Lower lobe of right lung (tissue), 2 donors: ENCODE results near the gene TAAR6. TPM values are rescaled to one million over a fixed set of nuclear protein-coding genes. Genes with fewer than 3 reads are reported as not detected.
"Not testable (repeated sequence)": the region's sequence is repeated elsewhere in the genome, so short reads cannot be mapped to it uniquely, and the experiment has no call there.

Experiments used
- ATAC-seq, 2 donors: fragments of 200-7000 bp; cut with Tn5 transposase; one replicate each; pipeline ENCODE4 v1.9.1; 2020 to 2022; ENCODE audit warnings: mild to moderate bottlenecking in 2 of 2, moderate library complexity in 2 of 2
- DNase-seq: peaks from one replicate; pipeline ENCODE4 v3.0.0-alpha.2; 2020
- H3K27ac ChIP-seq: fragments of 200-600 bp; one replicate; pipeline ENCODE4 v1.8.0; 2022
- H3K27me3 ChIP-seq: fragments of 200-600 bp; one replicate; pipeline ENCODE4 v1.8.0; 2022; ENCODE audit warnings: low read depth
- H3K36me3 ChIP-seq: fragments of 200-600 bp; one replicate; pipeline ENCODE4 v1.8.0; 2022; ENCODE audit warnings: mild to moderate bottlenecking
- H3K4me1 ChIP-seq: fragments of 200-600 bp; one replicate; pipeline ENCODE4 v1.8.0; 2022
- H3K4me3 ChIP-seq: fragments of 200-600 bp; one replicate; pipeline ENCODE4 v1.8.0; 2022; ENCODE audit warnings: mild to moderate bottlenecking
- H3K9me3 ChIP-seq: fragments of 200-600 bp; one replicate; pipeline ENCODE4 v1.8.0; 2022
- CTCF ChIP-seq: fragments of 200-600 bp; IDR thresholded peaks from one replicate; pipeline ENCODE4 v1.8.0; 2022; ENCODE audit warnings: antibody characterized with exemption, mild to moderate bottlenecking
- intact Hi-C: fragments of 100-400 bp; cut with DNase I; formaldehyde crosslinking; loops from one replicate; pipeline ENCODE4 v1.11.0; 2022
- total RNA-seq: library from RNA; stranded (reverse); fragmentation: NEBNext Ultra II Directional; extraction: Animal tissue kit (Norgen Biotek cat#: 25700); gene quantifications from one replicate; pipeline ENCODE4 v1.2.1, GENCODE V29; 2021
- donor health status: DM: no; HTN: yes; CAD: no; lungs with severe emphysema.

The TAAR6 gene
- total RNA-seq, 1 donor from 2014 or later = not detected

GRCh38 chr6:132592855-132593254 is 22.7 kb downstream of the TAAR6 start:
- intact Hi-C loops = no loop called here
- TF ChIP-seq CTCF = no peak
- H3K9me3 ChIP-seq = no peaks in the 10 kb centered on the region
- H3K4me1 ChIP-seq = no peaks in the 10 kb centered on the region
- no peak overlapping the region for H3K27ac ChIP-seq
- ATAC-seq (peak; percentile 46 to 63), DNase-seq (no peak)
- H3K36me3 ChIP-seq = no peaks in the 10 kb centered on the region
- no peak overlapping the region for H3K4me3 ChIP-seq
- H3K27me3 ChIP-seq = no peaks in the 10 kb centered on the region

GRCh38 chr6:132596201-132596600 is 26.1 kb downstream of the TAAR6 start:
- H3K4me3 ChIP-seq = no peak overlapping the region
- TF ChIP-seq CTCF = no peak

GRCh38 chr6:132598473-132598872 is 28.4 kb downstream of the TAAR6 start:
- ATAC-seq = peak; percentile 24 to 35
- no peaks in the 10 kb centered on the region for H3K9me3 ChIP-seq
- peak; percentile 22 for TF ChIP-seq CTCF
- intact Hi-C loops = no loop called here
- H3K27ac ChIP-seq = no peak overlapping the region
- no peaks in the 10 kb centered on the region for H3K4me1 ChIP-seq
- DNase-seq = no peak
- no peaks in the 10 kb centered on the region for H3K36me3 ChIP-seq
- H3K27me3 ChIP-seq = no peaks in the 10 kb centered on the region
- H3K4me3 ChIP-seq = no peak overlapping the region

More at GRCh38 chr6:132596201-132596600, 26.1 kb downstream of the TAAR6 start:
- Histone ChIP-seq H3K27ac (no peak overlapping the region), H3K27me3 (no peaks in the 10 kb centered on the region), H3K36me3 (no peaks in the 10 kb centered on the region), H3K9me3 (no peaks in the 10 kb centered on the region), H3K4me1 (no peaks in the 10 kb centered on the region)
- intact Hi-C loops = no loop called here
- DNase-seq = no peak
- no peak for ATAC-seq

GRCh38 chr6:132600900-132601299 is 30.8 kb downstream of the TAAR6 start:
- H3K4me3 ChIP-seq, intact Hi-C loops, H3K4me1 ChIP-seq, H3K9me3 ChIP-seq, H3K27ac ChIP-seq, DNase-seq, H3K27me3 ChIP-seq, H3K36me3 ChIP-seq, ATAC-seq: not testable (repeated sequence)

- intact Hi-C loops = no loop called here
- H3K36me3 ChIP-seq = no peaks in the 10 kb centered on the region
- H3K9me3 ChIP-seq = no peaks in the 10 kb centered on the region
- H3K4me1 ChIP-seq = no peaks in the 10 kb centered on the region
- no peak for TF ChIP-seq CTCF
- H3K27me3 ChIP-seq = no peaks in the 10 kb centered on the region
- no peak overlapping the region for H3K27ac ChIP-seq
- DNase-seq = no peak
- ATAC-seq = no peak
- no peak overlapping the region for H3K4me3 ChIP-seq
Observed at GRCh38 chr6:132604635-132605152, 34.6 kb downstream of the TAAR6 start.

- Histone ChIP-seq H3K27me3 (no peaks in the 10 kb centered on the region), H3K27ac (no peak overlapping the region), H3K9me3 (no peaks in the 10 kb centered on the region), H3K4me1 (no peaks in the 10 kb centered on the region), H3K36me3 (no peaks in the 10 kb centered on the region), H3K4me3 (no peak overlapping the region)
- intact Hi-C loops = no loop called here
- TF ChIP-seq CTCF = no peak
- ATAC-seq = no peak
- no peak for DNase-seq
Observed at GRCh38 chr6:132607544-132608233, 37.6 kb downstream of the TAAR6 start.
